Measurements from ENCODE around the gene SREK1. TPM values are rescaled to one million over a fixed set of nuclear protein-coding genes. Genes with fewer than 3 reads are reported as not detected.
"Not testable (repeated sequence)": the region's sequence is repeated elsewhere in the genome, so short reads cannot be mapped to it uniquely, and the experiment has no call there.

Gene SREK1
- total RNA-seq, 4 donors from 2014 or later, result 18.7 to 95.0 (median 54.4) TPM

- Histone ChIP-seq H3K9me3 (no peaks in the 10 kb centered on the region), H3K4me3 (no peak overlapping the region), H3K36me3 (no peaks in the 10 kb centered on the region), H3K4me1 (no peaks in the 10 kb centered on the region), H3K27me3 (no peaks in the 10 kb centered on the region), H3K27ac (no peak overlapping the region)
- 54 to 75% methylated on average over 2 of the region's 2 CpGs for WGBS, 2 donors
- intact Hi-C loops (cut with DNase I), result no loop called here
- TF ChIP-seq CTCF (IDR thresholded peaks at IDR 0.05) (no peak), POLR2A (IDR thresholded peaks at IDR 0.05) (no peak)
- DNase-seq, result no peak
These were observed 21.6 kb upstream of the SREK1 start for GRCh38 chr5:66122379-66123034.

- no peaks in the 10 kb centered on the region for H3K27me3 ChIP-seq
- H3K4me1 ChIP-seq, result peaks cover 0 to 2% (median 0%) of the 10 kb centered on the region in 3 donors
- H3K4me3 ChIP-seq, result no peak overlapping the region
- DNase-seq, result no peak
- no peaks in the 10 kb centered on the region for H3K9me3 ChIP-seq
- no peaks in the 10 kb centered on the region for H3K36me3 ChIP-seq
- intact Hi-C loops (cut with DNase I), result no loop called here
- H3K27ac ChIP-seq, result no peak overlapping the region
- TF ChIP-seq CTCF (IDR thresholded peaks at IDR 0.05) (no peak), POLR2A (IDR thresholded peaks at IDR 0.05) (no peak)
- WGBS, 2 donors, result 73% methylated on average over 4 of the region's 4 CpGs
These were observed 15.0 kb upstream of the SREK1 start for GRCh38 chr5:66129144-66129543.

GRCh38 chr5:66130493-66130892, 13.6 kb upstream of the SREK1 start:
- no peaks in the 10 kb centered on the region for H3K27me3 ChIP-seq
- H3K4me1 ChIP-seq, result peaks cover 0 to 7% (median 0%) of the 10 kb centered on the region in 3 donors
- H3K4me3 ChIP-seq, result no peak overlapping the region
- DNase-seq, result no peak
- intact Hi-C loops (cut with DNase I), result no loop called here
- no peaks in the 10 kb centered on the region for H3K36me3 ChIP-seq
- no peaks in the 10 kb centered on the region for H3K9me3 ChIP-seq
- WGBS, 2 donors, result 88 to 100% methylated on average over 1 of the region's 1 CpG
- no peak overlapping the region for H3K27ac ChIP-seq
- TF ChIP-seq CTCF (IDR thresholded peaks at IDR 0.05), result no peak
- TF ChIP-seq POLR2A (IDR thresholded peaks at IDR 0.05), result no peak

- H3K4me3 ChIP-seq, result no peak overlapping the region
- peaks cover 0 to 7% (median 0%) of the 10 kb centered on the region in 3 donors for H3K4me1 ChIP-seq
- WGBS, 2 donors, result 55 to 88% methylated on average over 1 of the region's 1 CpG
- no peaks in the 10 kb centered on the region for H3K27me3 ChIP-seq
- TF ChIP-seq CTCF (IDR thresholded peaks at IDR 0.05), result no peak
- TF ChIP-seq POLR2A (IDR thresholded peaks at IDR 0.05), result no peak
- intact Hi-C loops (cut with DNase I), result no loop called here
- no peak for DNase-seq
- H3K9me3 ChIP-seq, result no peaks in the 10 kb centered on the region
- no peak overlapping the region for H3K27ac ChIP-seq
- no peaks in the 10 kb centered on the region for H3K36me3 ChIP-seq
These were observed 9.7 kb upstream of the SREK1 start for GRCh38 chr5:66134407-66134861.

- no peaks in the 10 kb centered on the region for H3K36me3 ChIP-seq
- TF ChIP-seq POLR2A (IDR thresholded peaks at IDR 0.05) (no peak), CTCF (IDR thresholded peaks at IDR 0.05) (no peak)
- H3K4me1 ChIP-seq, result peaks cover 0 to 7% (median 0%) of the 10 kb centered on the region in 3 donors
- DNase-seq, result no peak
- no peak overlapping the region for H3K4me3 ChIP-seq
- intact Hi-C loops (cut with DNase I), result no loop called here
- no peak overlapping the region for H3K27ac ChIP-seq
- no peaks in the 10 kb centered on the region for H3K27me3 ChIP-seq
- WGBS, 2 donors, result 83 to 90% methylated on average over 2 of the region's 2 CpGs
- no peaks in the 10 kb centered on the region for H3K9me3 ChIP-seq
These were observed 8.0 kb upstream of the SREK1 start for GRCh38 chr5:66136053-66136452.

- H3K4me1 ChIP-seq; intact Hi-C loops (cut with DNase I); DNase-seq; H3K36me3 ChIP-seq; H3K9me3 ChIP-seq; H3K27ac ChIP-seq; H3K27me3 ChIP-seq; H3K4me3 ChIP-seq: not testable (repeated sequence)
- 70 to 88% methylated on average over 2 to 3 of the region's 3 CpGs for WGBS, 2 donors
These were observed 7.2 kb upstream of the SREK1 start for GRCh38 chr5:66136944-66137343.
